ENCODE data around the gene DNAH17.

The DNAH17 gene

GRCh38 chr17:78544881-78545755, 32.1 kb downstream of the DNAH17 start:
- no peak for DNase-seq

DNA sequence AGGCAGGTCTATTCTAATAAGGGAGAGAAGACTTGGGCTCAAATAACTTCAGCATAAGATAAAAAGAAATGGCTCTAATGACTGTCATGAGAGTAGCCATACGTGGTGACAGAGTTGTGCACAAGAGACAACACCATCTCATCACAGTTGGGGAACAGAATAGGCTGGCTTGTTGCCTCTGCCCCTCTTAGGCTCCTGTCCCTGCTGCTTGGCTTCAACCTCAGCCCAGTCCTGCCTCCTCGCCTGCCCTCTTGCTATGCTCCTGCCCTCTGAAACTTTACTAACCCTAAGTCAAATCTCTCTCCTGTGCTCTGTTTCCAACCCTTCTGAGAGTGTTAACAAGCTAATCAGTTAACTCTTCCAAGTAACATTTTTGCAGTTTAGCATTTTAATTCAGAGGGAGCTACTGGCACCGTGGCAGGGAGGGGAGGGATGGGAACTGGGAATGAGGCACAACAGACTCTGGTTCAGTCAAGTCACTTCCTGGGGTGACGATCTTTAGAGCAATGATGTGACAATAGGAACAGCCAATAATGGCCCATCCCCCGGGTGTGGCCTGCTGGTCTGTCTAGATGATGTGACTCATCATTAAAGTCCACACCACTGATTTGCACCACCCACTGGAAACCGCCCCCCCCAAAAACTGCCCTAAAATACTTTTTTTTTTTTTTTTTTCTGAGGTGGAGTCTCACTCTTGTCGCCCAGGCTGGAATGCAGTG, 35.5 kb downstream of the DNAH17 start:
- no peak for DNase-seq

DNA sequence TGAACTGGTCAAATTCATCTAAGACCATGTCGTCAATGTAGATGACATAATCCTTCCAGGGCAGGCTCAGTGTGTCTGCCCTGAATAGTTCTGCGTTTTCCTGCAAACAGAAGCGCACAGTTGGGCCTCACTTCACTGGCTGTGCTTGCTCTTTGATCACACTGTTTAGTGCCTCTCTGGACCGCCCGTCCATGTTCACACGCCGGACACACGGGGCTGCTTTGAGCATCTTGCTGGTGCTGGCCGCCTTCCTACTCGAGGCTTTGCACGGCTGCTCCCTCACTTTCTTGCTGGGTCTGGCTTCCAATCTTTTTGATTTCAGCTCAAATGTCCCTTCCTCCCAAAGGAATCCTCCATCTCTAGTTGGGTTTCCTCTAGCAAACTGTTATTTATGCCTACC, 37.4 kb downstream of the DNAH17 start:
- no peak for DNase-seq

DNA sequence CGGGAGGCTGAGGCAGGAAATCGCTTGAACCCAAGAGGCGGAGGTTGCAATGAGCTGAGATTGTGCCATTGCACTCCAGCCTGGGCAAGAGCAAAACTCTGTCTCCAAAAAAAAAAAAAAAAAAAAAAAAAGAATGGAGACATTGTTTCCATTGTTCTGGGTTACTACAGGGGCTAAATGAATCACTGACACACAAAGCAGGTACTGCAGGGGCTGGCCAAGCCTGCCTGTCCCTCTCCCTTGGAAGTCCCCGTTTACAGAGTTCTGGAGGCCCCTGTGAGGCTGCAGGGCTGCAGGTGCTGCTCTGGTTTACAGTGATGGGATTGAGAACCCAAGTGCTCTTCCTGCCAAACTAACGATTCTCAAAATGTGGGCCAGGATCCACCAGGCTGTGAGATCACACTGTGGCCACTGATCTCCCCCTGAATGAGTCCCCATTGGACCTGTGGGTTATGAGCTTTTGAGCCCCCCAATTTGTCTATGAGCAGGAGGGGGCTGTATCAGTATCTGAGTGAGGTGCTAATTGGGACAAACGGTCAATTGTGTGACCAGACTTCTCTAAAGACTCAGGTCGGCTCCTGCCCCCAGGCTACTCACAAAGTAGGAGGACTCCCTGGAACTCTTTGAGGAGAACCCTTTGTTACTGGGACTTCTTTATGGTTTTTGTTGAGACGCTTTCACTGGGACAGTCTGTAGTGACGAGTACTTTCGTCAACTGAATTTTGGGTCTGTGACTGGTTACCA, 39.0 kb downstream of the DNAH17 start:
- no peak for DNase-seq

DNA sequence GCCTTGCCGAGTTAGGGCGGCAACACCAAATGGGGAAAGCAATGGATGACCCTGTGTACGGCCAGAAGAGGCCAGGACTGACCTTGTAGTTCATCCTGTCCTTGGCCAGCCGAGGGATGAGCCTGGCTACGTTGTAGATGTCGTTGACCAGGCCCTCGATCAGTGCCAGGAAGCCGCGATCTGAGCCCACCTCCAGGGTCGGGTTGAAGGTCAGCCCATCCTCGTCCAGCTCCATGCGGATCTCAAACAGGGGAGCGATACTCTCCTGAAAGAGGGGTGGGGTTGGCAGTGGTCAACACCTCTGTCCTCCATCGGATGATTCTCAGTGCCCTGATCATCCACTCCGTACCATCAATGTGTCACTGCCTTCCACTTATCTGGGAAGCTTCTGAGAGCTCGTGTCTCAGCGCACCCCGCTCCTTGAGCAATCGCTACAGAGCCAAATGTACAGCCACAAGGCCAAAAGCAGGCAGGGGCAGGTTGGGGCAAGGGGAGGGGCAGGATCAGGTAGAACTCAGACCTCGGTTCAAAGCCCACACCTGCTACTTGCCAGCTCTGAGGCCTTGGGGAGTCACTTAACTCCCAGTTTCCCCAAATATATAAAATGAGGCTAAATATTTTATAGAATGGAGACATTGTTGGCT, 39.9 kb downstream of the DNAH17 start:
- no peak for DNase-seq

DNA sequence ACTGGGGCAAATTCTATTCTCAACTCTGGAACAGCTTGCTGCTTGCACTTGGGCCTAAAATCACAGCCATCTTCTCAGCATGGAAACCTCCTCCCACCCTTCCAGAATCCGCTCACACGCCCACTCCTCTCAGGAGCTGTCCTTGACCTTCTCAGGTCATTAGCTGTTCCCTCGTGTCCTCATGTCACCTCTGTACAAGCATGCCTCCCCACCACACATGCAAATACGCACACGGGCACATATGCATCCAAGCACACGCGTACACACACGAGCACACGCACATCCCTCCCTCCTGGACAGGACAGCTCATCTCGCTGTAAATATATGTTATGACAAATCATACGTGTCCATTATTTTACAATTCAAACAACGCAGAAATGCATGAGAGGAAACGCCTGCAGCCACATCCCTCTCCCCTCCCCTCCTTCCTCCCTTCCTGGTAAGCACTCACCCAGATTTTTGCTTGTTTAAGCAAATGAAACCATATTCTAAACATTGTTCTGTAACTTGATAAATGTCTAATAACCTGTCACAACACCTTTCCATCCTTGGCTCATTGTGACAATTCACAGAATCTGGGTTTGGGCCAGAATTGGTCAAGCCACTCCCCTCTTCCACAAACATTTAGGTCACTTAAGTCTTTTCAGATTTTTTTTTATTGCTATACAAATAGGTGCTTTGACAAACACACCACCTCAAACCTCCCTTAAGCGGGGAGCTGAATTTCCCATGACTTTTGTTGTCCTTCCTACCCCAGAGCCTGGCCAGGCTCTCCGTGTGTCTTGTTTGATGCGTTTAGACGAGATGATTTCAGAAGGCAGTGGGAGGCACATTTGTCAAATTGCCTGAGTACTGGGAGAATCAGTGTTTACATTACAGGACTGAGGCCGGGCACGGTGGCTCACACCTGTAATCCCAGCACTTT, 41.7 kb downstream of the DNAH17 start:
- no peak for DNase-seq

GRCh38 chr17:78534492-78535272, 42.5 kb downstream of the DNAH17 start:
- no peak for DNase-seq

- DNase-seq: no peak
Observed at GRCh38 chr17:78532922-78533640, 44.1 kb downstream of the DNAH17 start.

DNA sequence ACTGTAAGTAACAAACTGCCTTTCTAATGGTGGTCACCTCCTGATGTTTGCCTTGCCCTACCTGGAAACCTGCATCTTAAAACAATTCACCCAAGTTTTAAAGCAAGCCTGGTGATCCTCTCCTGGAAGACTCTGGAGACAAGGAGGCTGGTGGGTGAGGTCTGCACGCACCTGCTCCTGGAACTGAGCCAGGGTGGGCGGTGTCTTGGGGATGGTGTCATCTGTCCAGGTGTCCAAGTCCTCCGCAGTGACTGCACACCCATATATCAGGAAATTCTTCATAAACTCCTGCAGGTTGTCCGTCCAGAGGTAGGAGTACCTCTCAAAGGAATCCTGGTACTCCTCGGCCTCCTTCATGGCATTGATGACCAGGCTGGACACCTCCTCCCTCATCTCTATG, 44.9 kb downstream of the DNAH17 start:
- DNase-seq: no peak

DNA sequence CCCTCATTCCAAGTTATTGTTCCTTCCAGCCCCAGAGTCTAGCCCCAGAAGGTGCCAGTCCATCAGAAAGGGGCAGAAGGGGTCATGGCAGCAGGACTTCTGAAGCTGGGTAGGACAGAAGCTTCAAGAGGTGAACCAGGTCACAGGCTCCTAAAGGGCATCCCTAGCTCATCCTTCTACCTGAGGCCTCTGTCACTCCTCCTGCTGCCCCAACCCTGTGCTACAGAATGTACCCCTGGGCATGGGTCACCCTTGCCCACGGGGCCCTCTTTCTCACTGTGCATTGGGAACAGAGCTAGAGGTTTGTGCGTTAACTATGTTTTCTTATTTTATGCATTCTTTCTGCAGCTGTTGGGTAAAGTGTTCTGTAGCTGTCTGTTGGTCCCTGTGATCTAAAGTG, 46.5 kb downstream of the DNAH17 start:
- DNase-seq: no peak

- DNase-seq: peak; percentile 100
Observed at GRCh38 chr17:78529871-78530670, 47.1 kb downstream of the DNAH17 start.

GRCh38 chr17:78529251-78529650, 47.9 kb downstream of the DNAH17 start:
- DNase-seq: peak in 1 of 2 experiments; percentile 47

DNA sequence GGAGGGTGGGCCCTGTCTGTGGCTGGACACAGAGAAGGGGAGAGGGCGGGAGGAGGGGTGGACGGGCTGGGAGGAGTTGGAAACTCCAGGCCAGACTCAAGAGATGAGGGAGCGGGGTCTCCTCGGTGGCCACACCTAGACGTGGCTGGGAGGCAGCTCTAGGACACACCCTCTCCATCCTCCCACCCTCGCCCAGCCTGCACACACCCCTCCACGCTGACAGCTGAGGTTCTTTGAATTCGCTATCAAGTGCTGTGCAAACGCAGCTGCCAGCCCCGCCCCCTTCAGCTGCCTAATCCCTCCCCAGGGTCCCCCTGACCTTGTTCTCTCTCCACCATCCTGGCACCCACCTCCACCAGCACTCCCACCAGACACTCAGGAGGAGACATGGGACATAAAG, 48.7 kb downstream of the DNAH17 start:
- peak; percentile 99 to 100 for DNase-seq

- no peak for DNase-seq
Observed at GRCh38 chr17:78527345-78527744, 49.9 kb downstream of the DNAH17 start.

DNA sequence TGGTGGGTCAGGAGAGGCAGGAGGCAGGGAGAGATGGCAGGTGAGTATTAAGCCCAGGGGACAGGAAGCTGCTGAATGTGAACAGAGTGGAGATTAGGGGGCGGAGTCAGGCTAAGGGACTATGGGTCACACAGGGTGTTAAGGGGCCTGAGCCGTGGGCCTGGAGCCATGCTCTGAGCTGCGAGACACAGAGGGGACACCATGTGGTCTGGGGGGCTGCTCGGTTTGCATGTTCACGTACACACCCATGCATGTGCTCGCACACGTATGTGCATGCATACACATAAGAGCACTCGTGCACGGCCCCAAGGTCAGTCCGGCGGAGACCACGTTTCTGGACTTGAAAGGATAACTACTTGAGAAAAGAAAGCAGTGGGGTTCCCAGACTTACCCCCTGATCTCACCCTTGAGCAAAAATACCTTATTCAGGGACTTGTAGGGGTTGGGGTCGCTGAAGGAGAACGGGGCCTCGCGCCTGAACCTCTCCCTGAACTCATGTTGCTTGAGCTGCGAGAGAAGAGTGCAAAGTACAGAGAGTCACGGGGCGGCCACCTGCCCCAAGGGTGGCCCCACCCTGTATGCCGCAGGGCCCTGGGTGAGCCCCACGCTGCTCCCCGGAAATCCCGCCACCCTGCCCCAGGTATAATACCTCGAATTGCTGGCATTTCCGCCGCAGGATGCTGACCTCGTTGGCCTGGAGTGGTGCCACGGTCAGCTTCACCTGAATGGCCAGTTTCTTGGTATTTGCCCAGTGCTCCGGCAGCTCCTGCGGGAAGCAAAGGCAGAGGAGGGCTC, 50.8 kb downstream of the DNAH17 start:
- DNase-seq: peak; percentile 43 to 48

DNA sequence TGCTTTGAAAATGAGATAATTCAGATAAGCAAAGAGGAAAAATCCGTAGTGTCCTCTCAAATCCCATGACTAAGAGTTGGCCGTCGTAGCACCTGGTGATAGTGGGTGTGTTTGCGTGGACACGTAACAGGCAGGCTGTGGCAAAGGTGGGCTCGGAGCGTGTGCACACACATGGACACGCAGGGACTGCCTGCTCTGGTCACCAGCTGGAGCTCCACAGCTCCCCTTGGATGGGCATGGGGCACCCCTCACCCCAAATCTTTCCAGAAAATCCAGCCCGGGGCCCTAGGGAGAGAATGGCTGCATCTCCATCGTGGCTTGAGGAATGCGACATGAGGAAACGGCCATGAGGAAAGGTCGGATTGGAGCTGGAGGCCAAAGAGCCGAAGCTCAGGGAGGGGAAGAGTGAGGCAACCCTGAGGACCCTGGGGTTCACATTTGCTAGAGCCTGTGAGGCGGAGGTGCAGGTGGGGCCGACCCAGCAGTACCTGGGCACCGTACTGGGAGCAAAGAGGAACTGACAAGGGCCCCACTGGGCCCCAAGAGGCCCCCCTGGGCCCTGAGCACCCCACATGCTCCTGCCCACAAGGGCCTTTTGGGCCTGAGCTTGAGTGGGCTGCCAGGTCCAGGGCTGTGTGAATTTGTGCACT, 51.6 kb downstream of the DNAH17 start:
- DNase-seq: no peak

- no peak for DNase-seq
Observed at GRCh38 chr17:78524870-78525510, 52.2 kb downstream of the DNAH17 start.

All from NCI-H524 (cell line).